HepG2 (cell line): ENCODE results near the gene HHATL. TPM values are rescaled to one million over a fixed set of nuclear protein-coding genes. Genes with fewer than 3 reads are reported as not detected.

ENCODE experiments used
- ESRRA ChIP-seq: sonication (generic); formaldehyde crosslinking; IDR thresholded peaks from 2 replicates; pipeline ENCODE4 v1.5.1; 2020; ENCODE audit warnings: mild to moderate bottlenecking, low read depth, missing genetic modification reagents
- HOMEZ ChIP-seq: IDR thresholded peaks from 2 replicates; pipeline ENCODE4 v1.6.1; 2016; ENCODE audit warnings: low read depth
- LRRFIP1 ChIP-seq: sonication (generic); formaldehyde crosslinking; conservative IDR thresholded peaks from 2 replicates; pipeline ENCODE4 v1.4.0; 2020; ENCODE audit warnings: missing genetic modification reagents
- NR2F2 ChIP-seq: IDR thresholded peaks from 2 replicates; pipeline ENCODE4 v1.6.1; 2012; ENCODE audit warnings: low read depth, inconsistent platforms, borderline replicate concordance
- PAWR ChIP-seq: sonication (generic); formaldehyde crosslinking; IDR thresholded peaks from 2 replicates; pipeline ENCODE4 v1.4.0; 2020; ENCODE audit warnings: missing genetic modification reagents, mild to moderate bottlenecking, borderline replicate concordance
- RBAK ChIP-seq: sonication (generic); formaldehyde crosslinking; IDR thresholded peaks from 2 replicates; pipeline ENCODE4 v1.5.1; 2020; ENCODE audit warnings: mild to moderate bottlenecking, missing genetic modification reagents
- SAP130 ChIP-seq: IDR thresholded peaks from 2 replicates; pipeline ENCODE4 v1.6.1; 2016; ENCODE audit warnings: low read depth
- SMYD3 ChIP-seq: sonication (generic); formaldehyde crosslinking; IDR thresholded peaks from 2 replicates; pipeline ENCODE4 v1.8.1; 2023; ENCODE audit warnings: mild to moderate bottlenecking, missing genetic modification reagents
- ZIK1 ChIP-seq: sonication (generic); formaldehyde crosslinking; IDR thresholded peaks from 2 replicates; pipeline ENCODE4 v1.5.0; 2020; ENCODE audit warnings: mild to moderate bottlenecking, low read depth, missing genetic modification reagents, borderline replicate concordance
- ZMYM4 ChIP-seq: sonication (generic); formaldehyde crosslinking; IDR thresholded peaks from 2 replicates; pipeline ENCODE4 v1.8.1; 2023; ENCODE audit warnings: mild to moderate bottlenecking, missing genetic modification reagents
- ZNF331 ChIP-seq: sonication (generic); formaldehyde crosslinking; IDR thresholded peaks from 2 replicates; pipeline ENCODE4 v1.4.0; 2020; ENCODE audit warnings: missing genetic modification reagents
- ZNF543 ChIP-seq: sonication (generic); formaldehyde crosslinking; IDR thresholded peaks from 2 replicates; pipeline ENCODE4 v1.4.0; 2020; ENCODE audit warnings: mild to moderate bottlenecking, missing genetic modification reagents
- ZNF546 ChIP-seq: sonication (generic); formaldehyde crosslinking; conservative IDR thresholded peaks from 2 replicates; pipeline ENCODE4 v1.8.1; 2023; ENCODE audit warnings: mild to moderate bottlenecking, missing genetic modification reagents
- ZNF549 ChIP-seq: sonication (generic); formaldehyde crosslinking; IDR thresholded peaks from 2 replicates; pipeline ENCODE4 v1.5.0; 2020; ENCODE audit warnings: missing genetic modification reagents
- ZNF550 ChIP-seq: sonication (generic); formaldehyde crosslinking; IDR thresholded peaks from 2 replicates; pipeline ENCODE4 v1.4.0; 2020; ENCODE audit warnings: mild to moderate bottlenecking, missing genetic modification reagents, borderline replicate concordance
- ZNF619 ChIP-seq: sonication (generic); formaldehyde crosslinking; IDR thresholded peaks from 2 replicates; pipeline ENCODE4 v1.4.0; 2020; ENCODE audit warnings: mild to moderate bottlenecking, missing genetic modification reagents
- ZNF644 ChIP-seq: IDR thresholded peaks from 2 replicates; pipeline ENCODE4 v1.6.1; 2016; ENCODE audit warnings: low read depth
- ZSCAN25 ChIP-seq: sonication (generic); formaldehyde crosslinking; IDR thresholded peaks from 2 replicates; pipeline ENCODE4 v1.8.0; 2022; ENCODE audit warnings: mild to moderate bottlenecking, missing genetic modification reagents
- polyA plus RNA-seq, 8 experiments: library from polyadenylated mRNA; depleted of rRNA in 3 of 8; stranded (reverse) in 7 of 8; unstranded in 1 of 8; fragments of >200 nt; fragmentation: Illumina TruSeq in 4 of 8; extraction: Trizol in 4 of 8; gene quantifications; 2 replicates each; pipeline versions ENCODE4 v1.2.1 to v1.2.3, GENCODE V29; 2011 to 2016; ENCODE audit warnings: low read depth in 4 of 8, missing spikeins in 1 of 8, mixed read lengths in 1 of 8; ENCODE audit not compliant: insufficient read depth in 1 of 8
- total RNA-seq, 5 experiments: library from RNA; depleted of rRNA; stranded (reverse); fragments of >200 nt; fragmentation: Illumina TruSeq; extraction: Trizol; gene quantifications; 2 replicates each; pipeline ENCODE4 v1.2.3, GENCODE V29; 2016; ENCODE audit warnings: low read depth in 1 of 5
- TF ChIP-seq, protein P1 (sequence below): sonication (generic); formaldehyde crosslinking; IDR thresholded peaks from 2 replicates; pipeline ENCODE4 v1.4.0; 2020; ENCODE audit warnings: missing genetic modification reagents
- TF ChIP-seq, protein P2 (sequence below): sonication (generic); IDR thresholded peaks from 2 replicates; pipeline ENCODE4 v1.6.1; 2016; ENCODE audit warnings: low read depth, borderline replicate concordance
- TF ChIP-seq, protein P3 (sequence below): sonication (generic); formaldehyde crosslinking; IDR thresholded peaks from 2 replicates; pipeline ENCODE4 v1.4.0; 2020; ENCODE audit warnings: missing genetic modification reagents, borderline replicate concordance
- TF ChIP-seq, protein P4 (sequence below): sonication (generic); formaldehyde crosslinking; IDR thresholded peaks from 2 replicates; pipeline ENCODE4 v1.4.0; 2020; ENCODE audit warnings: mild to moderate bottlenecking, missing genetic modification reagents

HHATL gene
- total and polyA plus RNA-seq, 2 of the 13 experiments (the other 11 are each of a cell fraction or from before 2014, with no cell fraction given): 0.26 TPM; not detected in 1

- TF ChIP-seq, protein P1, sequence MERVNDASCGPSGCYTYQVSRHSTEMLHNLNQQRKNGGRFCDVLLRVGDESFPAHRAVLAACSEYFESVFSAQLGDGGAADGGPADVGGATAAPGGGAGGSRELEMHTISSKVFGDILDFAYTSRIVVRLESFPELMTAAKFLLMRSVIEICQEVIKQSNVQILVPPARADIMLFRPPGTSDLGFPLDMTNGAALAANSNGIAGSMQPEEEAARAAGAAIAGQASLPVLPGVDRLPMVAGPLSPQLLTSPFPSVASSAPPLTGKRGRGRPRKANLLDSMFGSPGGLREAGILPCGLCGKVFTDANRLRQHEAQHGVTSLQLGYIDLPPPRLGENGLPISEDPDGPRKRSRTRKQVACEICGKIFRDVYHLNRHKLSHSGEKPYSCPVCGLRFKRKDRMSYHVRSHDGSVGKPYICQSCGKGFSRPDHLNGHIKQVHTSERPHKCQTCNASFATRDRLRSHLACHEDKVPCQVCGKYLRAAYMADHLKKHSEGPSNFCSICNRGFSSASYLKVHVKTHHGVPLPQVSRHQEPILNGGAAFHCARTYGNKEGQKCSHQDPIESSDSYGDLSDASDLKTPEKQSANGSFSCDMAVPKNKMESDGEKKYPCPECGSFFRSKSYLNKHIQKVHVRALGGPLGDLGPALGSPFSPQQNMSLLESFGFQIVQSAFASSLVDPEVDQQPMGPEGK (CRISPR knock-in tag): 0 out of 2 replicates have a peak, but pooled peaks have one; percentile 28
- TF ChIP-seq ZMYM4 (peak; percentile 59), ZNF644 (0 out of 2 replicates have a peak, but pooled peaks have one; percentile 29), RBAK (CRISPR knock-in tag) (no peak), NR2F2 (peak; percentile 82), ZNF331 (CRISPR knock-in tag) (0 out of 2 replicates have a peak, but pooled peaks have one; percentile 23), ZNF549 (CRISPR knock-in tag) (no peak), SAP130 (CRISPR knock-in tag) (0 out of 2 replicates have a peak, but pooled peaks have one; percentile 11), ZNF619 (CRISPR knock-in tag) (no peak), ZNF546 (CRISPR knock-in tag) (no peak), PAWR (CRISPR knock-in tag) (no peak), ZSCAN25 (no peak), ZNF550 (CRISPR knock-in tag) (0 out of 2 replicates have a peak, but pooled peaks have one; percentile 41), ZNF543 (CRISPR knock-in tag) (no peak), ESRRA (CRISPR knock-in tag) (peak; percentile 37; the same call in 1 of the 2 replicates), ZIK1 (CRISPR knock-in tag) (0 out of 2 replicates have a peak, but pooled peaks have one; percentile 40), HOMEZ (CRISPR knock-in tag) (peak; percentile 75), SMYD3 (CRISPR knock-in tag) (no peak), LRRFIP1 (CRISPR knock-in tag) (no peak)
- TF ChIP-seq, protein P2, sequence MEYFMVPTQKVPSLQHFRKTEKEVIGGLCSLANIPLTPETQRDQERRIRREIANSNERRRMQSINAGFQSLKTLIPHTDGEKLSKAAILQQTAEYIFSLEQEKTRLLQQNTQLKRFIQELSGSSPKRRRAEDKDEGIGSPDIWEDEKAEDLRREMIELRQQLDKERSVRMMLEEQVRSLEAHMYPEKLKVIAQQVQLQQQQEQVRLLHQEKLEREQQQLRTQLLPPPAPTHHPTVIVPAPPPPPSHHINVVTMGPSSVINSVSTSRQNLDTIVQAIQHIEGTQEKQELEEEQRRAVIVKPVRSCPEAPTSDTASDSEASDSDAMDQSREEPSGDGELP: no peak
- TF ChIP-seq, protein P3, sequence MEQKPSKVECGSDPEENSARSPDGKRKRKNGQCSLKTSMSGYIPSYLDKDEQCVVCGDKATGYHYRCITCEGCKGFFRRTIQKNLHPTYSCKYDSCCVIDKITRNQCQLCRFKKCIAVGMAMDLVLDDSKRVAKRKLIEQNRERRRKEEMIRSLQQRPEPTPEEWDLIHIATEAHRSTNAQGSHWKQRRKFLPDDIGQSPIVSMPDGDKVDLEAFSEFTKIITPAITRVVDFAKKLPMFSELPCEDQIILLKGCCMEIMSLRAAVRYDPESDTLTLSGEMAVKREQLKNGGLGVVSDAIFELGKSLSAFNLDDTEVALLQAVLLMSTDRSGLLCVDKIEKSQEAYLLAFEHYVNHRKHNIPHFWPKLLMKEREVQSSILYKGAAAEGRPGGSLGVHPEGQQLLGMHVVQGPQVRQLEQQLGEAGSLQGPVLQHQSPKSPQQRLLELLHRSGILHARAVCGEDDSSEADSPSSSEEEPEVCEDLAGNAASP (CRISPR knock-in tag): peak; percentile 91; the same call in 1 of the 2 replicates
- TF ChIP-seq, protein P4, sequence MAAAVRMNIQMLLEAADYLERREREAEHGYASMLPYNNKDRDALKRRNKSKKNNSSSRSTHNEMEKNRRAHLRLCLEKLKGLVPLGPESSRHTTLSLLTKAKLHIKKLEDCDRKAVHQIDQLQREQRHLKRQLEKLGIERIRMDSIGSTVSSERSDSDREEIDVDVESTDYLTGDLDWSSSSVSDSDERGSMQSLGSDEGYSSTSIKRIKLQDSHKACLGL (CRISPR knock-in tag): no peak
These were observed 27.7 kb upstream of the HHATL start (continued) for GRCh38 chr3:42730294-42730693.
